Heart left ventricle (tissue), 16 donors: ENCODE results near the gene BRD3OS. TPM values are rescaled to one million over a fixed set of nuclear protein-coding genes. Genes with fewer than 3 reads are reported as not detected.

Experiments
- ATAC-seq, 4 donors: fragments of 200-7000 bp; cut with Tn5 transposase; one replicate each; pipeline ENCODE4 v1.9.1; 2020 to 2022; ENCODE audit warnings: moderate library complexity in 4 of 4, mild to moderate bottlenecking in 3 of 4, moderate number of reproducible peaks in 1 of 4
- DNase-seq, 5 donors: peaks; one replicate each; pipeline ENCODE4 v3.0.0-alpha.2; 2020
- H3K27ac ChIP-seq, 12 donors: fragments of 200-600 bp; sonication (generic) in 4 of 12; one replicate each; pipeline versions ENCODE4 v1.5.0 to v1.8.0; 2016 to 2022; ENCODE audit warnings: mild to moderate bottlenecking in 2 of 12
- H3K27me3 ChIP-seq, 9 donors: fragments of 200-600 bp; sonication (generic) in 2 of 9; one replicate each; pipeline versions ENCODE4 v1.5.1 to v1.8.0; 2016 to 2022; ENCODE audit warnings: mild to moderate bottlenecking in 3 of 9
- H3K36me3 ChIP-seq, 9 donors: fragments of 200-600 bp; sonication (generic) in 2 of 9; one replicate each; pipeline versions ENCODE4 v1.5.0 to v1.8.0; 2018 to 2022; ENCODE audit warnings: mild to moderate bottlenecking in 2 of 9
- H3K4me1 ChIP-seq, 12 donors: fragments of 200-600 bp; sonication (generic) in 4 of 12; one replicate each; pipeline versions ENCODE4 v1.5.0 to v1.8.0; 2016 to 2022; ENCODE audit warnings: mild to moderate bottlenecking in 3 of 12
- H3K4me3 ChIP-seq, 12 donors: fragments of 200-600 bp; sonication (generic) in 4 of 12; one replicate each; pipeline versions ENCODE4 v1.5.0 to v1.8.0; 2017 to 2022; ENCODE audit warnings: mild to moderate bottlenecking in 9 of 12, moderate library complexity in 4 of 12
- H3K9me3 ChIP-seq, 12 donors: fragments of 200-600 bp; sonication (generic) in 4 of 12; one replicate each; pipeline versions ENCODE4 v1.5.0 to v1.8.0; 2016 to 2022; ENCODE audit warnings: mild to moderate bottlenecking in 1 of 12
- POLR2A ChIP-seq, 2 donors: fragments of 450-650 bp; IDR thresholded peaks; one replicate each; pipeline ENCODE4 v1.6.1; 2017; ENCODE audit warnings: antibody characterized with exemption in 2 of 2, mild to moderate bottlenecking in 2 of 2, moderate library complexity in 2 of 2
- WGBS, 4 donors: extraction: QIAGEN DNeasy Blood & Tissue Kit in 2 of 4; methylation state at CpG; one replicate each; pipeline versions ENCODE4 v1.1.5 to v1.1.7; 2013 to 2018; 5-methylcytosine and 5-hydroxymethylcytosine counted together
- intact Hi-C, 10 donors: fragments of 100-400 bp; cut with DNase I; formaldehyde crosslinking; loops; one replicate each; pipeline versions ENCODE4 v1.11.1 to v1.14.2; 2022
- polyA plus RNA-seq, 2 donors: library from polyadenylated mRNA; stranded (reverse); fragments of 200-250 nt; gene quantifications; one replicate each; pipeline ENCODE4 v1.2.3, GENCODE V29; 2013
- total RNA-seq, 9 donors: library from RNA; depleted of rRNA in 2 of 9; stranded (reverse); fragments of >200 nt in 2 of 9; fragmentation: NEBNext Ultra II Directional in 3 of 9; extraction: Animal tissue kit (Norgen Biotek cat#: 25700) in 3 of 9; gene quantifications; one replicate each; pipeline versions ENCODE4 v1.1.0 to v1.2.4, GENCODE V29; 2016 to 2023
- TF ChIP-seq, protein P1 (sequence below), 12 donors: fragments of 200-600 bp; sonication (generic) in 4 of 12; IDR thresholded peaks; one replicate each; pipeline versions ENCODE4 v1.5.0 to v1.8.0; 2018 to 2022; ENCODE audit warnings: antibody characterized with exemption in 12 of 12, mild to moderate bottlenecking in 5 of 12
- donor health status: ischemic (EF 13 %, LVEDD 7.1; RV severe dilation, severe dysfunction).
- donor health status: healthy with polysubstance abuse.
- donor health status: DM: no; HTN: yes; CAD: no.
- donor health status: DM: no; HTN: no; CAD: no.
- donor health status: ischemic (EF 25% LVEDD 6.9; RV normal size, moderate dysfunction).
- donor health status: ischemic (EF 25% LVEDD 5.7; RV mildly dilated, moderate dysfunction).
- donor health status: healthy.
- donor health status: DM: yes; HTN: yes; CAD: no.
- donor health status: ischemic (EF 35%, LVEDD 5.7; RV mildly dilated, moderate dysfunction).
- donor health status: nonischemic (EF 11% LVEDD 7.7; RV severe dilation, severe dysfunction).
- donor health status: DM: yes; HTN: yes; CAD: no.
- donor health status: PGD.
- donor health status: ischemic (EF 29% LVEDD 5.4; RV normal size, mild dysfunction).
- donor health status: nonischemic (EF 23%, LVEDD 6.1; RV moderate dilation, normal function).

Gene BRD3OS
- total and polyA plus RNA-seq, 11 donors, result 1.8 to 13.8 (median 8.9) TPM

- DNase-seq (no peak), ATAC-seq (no peak)
- Histone ChIP-seq H3K9me3 (peaks cover 0 to 2% (median 0%) of the 10 kb centered on the region in 12 donors), H3K27me3 (no peaks in the 10 kb centered on the region), H3K27ac (no peak overlapping the region), H3K4me1 (no peaks in the 10 kb centered on the region), H3K4me3 (no peak overlapping the region), H3K36me3 (peaks cover 3 to 84% (median 73%) of the 10 kb centered on the region in 9 donors)
- intact Hi-C loops, result no loop called here
- 85 to 91% (median 86%) methylated on average over 9 to 14 of the region's 14 CpGs for WGBS, 4 donors
- TF ChIP-seq, protein P1, sequence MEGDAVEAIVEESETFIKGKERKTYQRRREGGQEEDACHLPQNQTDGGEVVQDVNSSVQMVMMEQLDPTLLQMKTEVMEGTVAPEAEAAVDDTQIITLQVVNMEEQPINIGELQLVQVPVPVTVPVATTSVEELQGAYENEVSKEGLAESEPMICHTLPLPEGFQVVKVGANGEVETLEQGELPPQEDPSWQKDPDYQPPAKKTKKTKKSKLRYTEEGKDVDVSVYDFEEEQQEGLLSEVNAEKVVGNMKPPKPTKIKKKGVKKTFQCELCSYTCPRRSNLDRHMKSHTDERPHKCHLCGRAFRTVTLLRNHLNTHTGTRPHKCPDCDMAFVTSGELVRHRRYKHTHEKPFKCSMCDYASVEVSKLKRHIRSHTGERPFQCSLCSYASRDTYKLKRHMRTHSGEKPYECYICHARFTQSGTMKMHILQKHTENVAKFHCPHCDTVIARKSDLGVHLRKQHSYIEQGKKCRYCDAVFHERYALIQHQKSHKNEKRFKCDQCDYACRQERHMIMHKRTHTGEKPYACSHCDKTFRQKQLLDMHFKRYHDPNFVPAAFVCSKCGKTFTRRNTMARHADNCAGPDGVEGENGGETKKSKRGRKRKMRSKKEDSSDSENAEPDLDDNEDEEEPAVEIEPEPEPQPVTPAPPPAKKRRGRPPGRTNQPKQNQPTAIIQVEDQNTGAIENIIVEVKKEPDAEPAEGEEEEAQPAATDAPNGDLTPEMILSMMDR (IDR thresholded peaks at IDR 0.05), result no peak
- TF ChIP-seq POLR2A (IDR thresholded peaks at IDR 0.05), result no peak
Observed at GRCh38 chr9:134031783-134032182, 6.5 kb downstream of the BRD3OS start.

GRCh38 chr9:134032456-134033222, 7.4 kb downstream of the BRD3OS start:
- H3K27me3 ChIP-seq, result no peaks in the 10 kb centered on the region
- intact Hi-C loops, result no loop called here
- no peaks in the 10 kb centered on the region for H3K4me1 ChIP-seq
- DNase-seq, result no peak
- H3K4me3 ChIP-seq, result no peak overlapping the region
- ATAC-seq, result no peak
- peaks cover 3 to 87% (median 78%) of the 10 kb centered on the region in 9 donors for H3K36me3 ChIP-seq
- H3K27ac ChIP-seq, result no peak overlapping the region
- WGBS, 4 donors, result 92 to 96% (median 95%) methylated on average over 40 of the region's 40 CpGs
- peaks cover 0 to 10% (median under 1%) of the 10 kb centered on the region in 12 donors for H3K9me3 ChIP-seq
- TF ChIP-seq, protein P1 (IDR thresholded peaks at IDR 0.05), result no peak
- no peak for TF ChIP-seq POLR2A (IDR thresholded peaks at IDR 0.05)

GRCh38 chr9:134033516-134034214, 8.4 kb downstream of the BRD3OS start:
- no peak for TF ChIP-seq POLR2A (IDR thresholded peaks at IDR 0.05)
- TF ChIP-seq, protein P1 (IDR thresholded peaks at IDR 0.05), result no peak
- H3K27ac ChIP-seq, result no peak overlapping the region
- intact Hi-C loops, result no loop called here
- peaks cover 5 to 95% (median 86%) of the 10 kb centered on the region in 9 donors for H3K36me3 ChIP-seq
- H3K4me3 ChIP-seq, result no peak overlapping the region
- no peaks in the 10 kb centered on the region for H3K4me1 ChIP-seq
- 92 to 95% (median 95%) methylated on average over 25 to 26 of the region's 26 CpGs for WGBS, 4 donors
- no peaks in the 10 kb centered on the region for H3K27me3 ChIP-seq
- peaks cover 0 to 21% (median 10%) of the 10 kb centered on the region in 12 donors for H3K9me3 ChIP-seq
- DNase-seq, result no peak
- ATAC-seq, result no peak
